Loucy (cell line): ENCODE results near the gene GLYR1.

ENCODE experiments used
- EZH2phosphoT487 ChIP-seq: fragments of 200-600 bp; IDR thresholded peaks from 2 replicates; pipeline ENCODE4 v1.6.1; 2018; ENCODE audit warnings: antibody characterized with exemption, mild to moderate bottlenecking, moderate library complexity, borderline replicate concordance
- TF ChIP-seq, protein P1 (sequence below): fragments of 200-600 bp; sonication (generic); conservative IDR thresholded peaks from 2 replicates; pipeline ENCODE4 v1.5.1; 2014; ENCODE audit warnings: mild to moderate bottlenecking, antibody characterized with exemption, low read length

DNA sequence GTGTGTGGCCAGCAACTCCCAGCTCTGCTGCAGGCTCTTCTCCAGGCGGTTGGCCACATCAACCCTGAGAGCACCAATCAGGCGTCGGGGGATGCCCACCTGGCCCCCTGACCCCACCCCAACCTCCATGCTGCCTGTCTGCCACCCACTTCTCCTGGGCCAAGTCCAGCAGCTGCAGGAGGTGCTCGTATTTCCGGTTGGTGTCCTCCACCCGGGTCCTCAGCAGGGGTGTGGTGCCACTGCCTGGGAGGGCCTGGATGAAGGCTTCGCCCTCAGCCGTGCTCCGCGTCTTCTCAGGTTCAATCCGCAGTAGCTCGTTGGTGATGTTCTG is 44.8 kb upstream of the GLYR1 start:
- TF ChIP-seq, protein P1, sequence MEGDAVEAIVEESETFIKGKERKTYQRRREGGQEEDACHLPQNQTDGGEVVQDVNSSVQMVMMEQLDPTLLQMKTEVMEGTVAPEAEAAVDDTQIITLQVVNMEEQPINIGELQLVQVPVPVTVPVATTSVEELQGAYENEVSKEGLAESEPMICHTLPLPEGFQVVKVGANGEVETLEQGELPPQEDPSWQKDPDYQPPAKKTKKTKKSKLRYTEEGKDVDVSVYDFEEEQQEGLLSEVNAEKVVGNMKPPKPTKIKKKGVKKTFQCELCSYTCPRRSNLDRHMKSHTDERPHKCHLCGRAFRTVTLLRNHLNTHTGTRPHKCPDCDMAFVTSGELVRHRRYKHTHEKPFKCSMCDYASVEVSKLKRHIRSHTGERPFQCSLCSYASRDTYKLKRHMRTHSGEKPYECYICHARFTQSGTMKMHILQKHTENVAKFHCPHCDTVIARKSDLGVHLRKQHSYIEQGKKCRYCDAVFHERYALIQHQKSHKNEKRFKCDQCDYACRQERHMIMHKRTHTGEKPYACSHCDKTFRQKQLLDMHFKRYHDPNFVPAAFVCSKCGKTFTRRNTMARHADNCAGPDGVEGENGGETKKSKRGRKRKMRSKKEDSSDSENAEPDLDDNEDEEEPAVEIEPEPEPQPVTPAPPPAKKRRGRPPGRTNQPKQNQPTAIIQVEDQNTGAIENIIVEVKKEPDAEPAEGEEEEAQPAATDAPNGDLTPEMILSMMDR, result no peak
- TF ChIP-seq EZH2phosphoT487, result no peak
